SK-N-SH treated with all-trans-retinoic acid at 6 μM for 48 hours (cell line): Measurements from ENCODE around the gene KISS1.

Experiments
- ISL1 ChIP-seq: fragments of 250-450 bp; sonication (Bioruptor Pico); IDR thresholded peaks from 2 replicates; pipeline ENCODE4 v2.1.2; 2022; ENCODE audit warnings: mild to moderate bottlenecking, moderate library complexity
- PATZ1 ChIP-seq: fragments of 250-450 bp; sonication (Bioruptor Pico); IDR thresholded peaks from 2 replicates; pipeline ENCODE4 v1.8.0; 2020; ENCODE audit warnings: mild to moderate bottlenecking, moderate library complexity, borderline replicate concordance
- SNAI2 ChIP-seq: fragments of 250-450 bp; sonication (Bioruptor Pico); IDR thresholded peaks from 2 replicates; pipeline ENCODE4 v1.5.0; 2020; ENCODE audit warnings: mild to moderate bottlenecking, moderate library complexity
- TCF4 ChIP-seq: fragments of 250-450 bp; sonication (Bioruptor Pico); IDR thresholded peaks from 2 replicates; pipeline ENCODE4 v1.8.0; 2021; ENCODE audit warnings: mild to moderate bottlenecking, moderate library complexity, borderline replicate concordance
- TSHZ2 ChIP-seq: fragments of 250-450 bp; sonication (Bioruptor Pico); IDR thresholded peaks from 2 replicates; pipeline ENCODE4 v1.5.0; 2020; ENCODE audit warnings: mild to moderate bottlenecking, moderate library complexity

- TF ChIP-seq ISL1 (CRISPR knock-in tag) (no peak), TCF4 (CRISPR knock-in tag) (no peak), SNAI2 (CRISPR knock-in tag) (no peak), PATZ1 (no peak), TSHZ2 (CRISPR knock-in tag) (no peak)
Measured at GRCh38 chr1:204186597-204186996, 9.7 kb downstream of the KISS1 start.
